IPS DF 4.7 (cell line): Measurements from ENCODE around the gene TGDS.
"Not testable (repeated sequence)": the region's sequence is repeated elsewhere in the genome, so short reads cannot be mapped to it uniquely, and the experiment has no call there.

Experiments used
- DNase-seq: peaks from one replicate; pipeline ENCODE4 v3.0.0-alpha.2; 2013; ENCODE audit warnings: low spot score; ENCODE audit errors: extremely low read depth

TGDS gene

DNA sequence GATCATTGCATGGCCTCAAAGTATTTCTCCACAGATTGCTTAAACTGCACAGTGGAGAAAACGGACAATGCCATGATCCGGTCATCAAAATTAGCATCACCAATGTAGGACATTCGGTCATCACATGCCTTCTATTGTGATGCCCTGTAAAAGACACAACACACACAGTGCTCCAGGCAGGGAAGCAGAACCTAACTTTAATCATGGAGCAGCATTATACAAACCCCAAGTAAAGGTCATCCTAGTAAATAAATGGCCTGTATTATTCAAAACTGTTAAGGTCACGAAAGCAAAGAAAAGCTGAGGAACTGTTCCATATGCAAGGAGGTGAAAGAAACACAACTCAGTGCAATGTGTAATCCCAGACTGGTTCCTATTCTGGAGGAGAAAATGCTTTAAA is 42.2 kb downstream of the TGDS start:
- no peak for DNase-seq

- no peak for DNase-seq
These were observed 43.9 kb downstream of the TGDS start for GRCh38 chr13:94552095-94552494.

DNA sequence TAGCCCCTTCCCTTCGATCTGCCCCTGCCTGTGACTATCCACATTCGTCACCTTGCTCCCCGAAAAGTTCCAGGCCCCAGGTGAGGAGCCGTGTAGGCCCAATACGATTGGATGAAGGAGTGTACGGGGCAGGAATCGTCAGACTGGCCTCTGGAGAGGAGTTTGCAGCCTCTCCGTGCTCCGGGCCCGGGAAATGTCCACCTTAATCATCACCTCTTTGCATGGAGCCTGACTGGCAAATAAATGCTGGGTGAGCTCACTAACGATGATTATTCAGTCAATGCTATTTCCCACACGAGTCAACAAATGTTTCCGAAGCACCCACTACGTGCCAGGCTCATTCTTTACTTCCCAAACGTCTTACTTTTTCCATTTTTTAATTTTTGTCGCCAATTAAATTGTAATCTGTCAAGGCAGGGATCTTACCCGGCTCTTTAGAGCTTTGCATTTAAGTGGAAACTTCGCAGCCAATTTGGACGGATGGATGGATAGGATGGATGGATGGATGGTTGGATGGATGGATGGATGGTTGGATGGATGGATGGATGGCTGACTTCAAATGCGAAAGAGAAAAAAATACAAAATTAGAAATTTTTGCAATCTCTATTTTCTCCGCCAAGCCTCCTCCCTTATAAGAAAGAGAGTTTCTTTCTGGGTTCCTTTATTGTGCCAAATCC is 45.8 kb downstream of the TGDS start:
- DNase-seq, result no peak

GRCh38 chr13:94549232-94550061 is 46.5 kb downstream of the TGDS start:
- no peak for DNase-seq

DNA sequence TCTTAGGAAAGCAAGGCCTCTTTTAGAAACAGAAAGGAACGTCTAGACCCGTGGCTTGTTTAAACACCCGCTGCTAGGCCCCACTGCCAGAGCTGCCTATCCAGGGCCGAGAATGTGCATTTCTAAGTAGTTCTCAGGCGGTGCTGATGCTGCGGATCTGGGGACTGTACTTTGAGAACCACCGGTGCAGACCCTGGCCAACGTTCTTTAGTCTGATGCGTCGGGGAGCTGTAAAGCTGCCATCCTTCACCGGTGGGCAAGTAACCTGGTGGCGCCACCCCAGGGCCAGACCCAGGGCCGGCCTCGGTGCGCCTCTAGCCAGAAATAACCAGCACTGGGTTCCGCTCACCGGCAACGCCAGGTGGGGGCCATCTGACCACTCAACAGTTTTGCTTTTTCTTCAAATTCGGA is 47.1 kb downstream of the TGDS start:
- no peak for DNase-seq

DNA sequence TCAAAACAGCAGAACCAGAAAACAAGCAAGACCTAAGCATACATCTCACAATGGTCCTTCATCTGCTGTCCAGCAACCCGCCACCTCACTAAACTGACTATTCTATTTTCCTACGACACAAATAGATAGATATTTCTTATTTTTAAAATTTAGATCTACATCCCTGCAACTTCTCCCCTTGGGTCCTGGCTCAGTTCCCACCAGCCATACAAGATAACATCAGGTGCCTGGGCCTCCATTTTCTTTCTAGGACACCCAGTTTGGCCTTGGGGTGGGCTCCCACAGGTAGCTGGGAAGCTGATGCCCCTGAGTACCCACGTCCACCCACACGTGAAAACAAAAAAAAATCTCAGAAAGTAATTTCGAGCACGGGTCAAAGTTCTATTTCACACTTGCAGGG is 47.6 kb downstream of the TGDS start:
- DNase-seq, result no peak

DNA sequence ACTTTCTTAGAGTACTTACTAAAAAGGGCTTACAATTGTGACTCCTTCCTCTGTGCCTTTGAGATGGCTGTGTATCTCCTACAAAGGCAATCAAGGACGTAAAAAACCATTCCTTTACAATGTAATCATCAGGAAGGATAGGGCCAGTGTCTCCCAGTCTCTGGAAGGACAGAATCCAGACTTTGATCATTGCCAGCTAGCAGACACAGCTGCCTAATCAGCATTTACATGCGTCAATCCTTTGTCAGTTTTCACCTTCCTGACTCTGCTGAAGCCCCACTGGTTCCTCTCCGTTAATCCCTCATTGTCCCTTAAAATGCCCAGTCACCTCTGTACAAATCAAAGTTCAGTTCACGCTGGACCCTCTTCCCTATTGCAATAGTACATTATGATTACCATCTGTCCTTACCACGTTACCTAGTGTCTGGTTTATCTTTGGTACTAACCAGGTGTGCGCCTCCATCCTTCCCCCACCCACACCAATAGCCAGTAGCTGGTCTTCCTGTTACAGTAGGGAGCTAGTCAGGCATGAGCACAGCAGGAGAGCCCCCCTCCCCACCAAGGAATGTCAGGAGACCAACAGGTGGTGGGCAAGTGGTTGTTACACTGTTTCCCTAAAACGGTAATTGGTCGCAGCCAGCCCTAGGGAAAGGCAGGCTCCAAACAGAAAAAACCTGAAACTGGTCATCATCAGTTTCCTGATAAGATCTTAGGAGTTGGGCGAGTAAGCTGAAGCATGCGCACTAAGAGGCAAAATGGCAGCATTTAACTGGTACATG is 49.7 kb downstream of the TGDS start:
- no peak for DNase-seq

DNA sequence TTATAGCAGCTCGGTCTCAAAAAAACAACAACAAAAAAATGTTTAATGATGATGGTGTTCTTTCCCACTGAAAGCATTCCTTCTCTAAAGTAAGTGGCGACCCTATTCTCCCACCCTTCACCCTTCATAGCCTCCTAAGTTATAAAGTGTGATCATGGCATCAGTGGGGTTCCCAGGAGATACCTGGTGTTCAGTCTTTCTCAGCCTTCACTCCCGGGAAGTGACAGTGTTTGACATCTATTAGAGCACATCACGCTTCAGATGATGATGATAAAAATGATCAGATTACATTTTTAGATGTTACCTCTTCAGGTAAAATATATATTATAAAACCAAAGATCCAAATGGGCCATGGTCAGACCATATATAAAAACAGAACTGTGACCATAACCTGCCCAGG is 51.0 kb downstream of the TGDS start:
- DNase-seq, result no peak

DNA sequence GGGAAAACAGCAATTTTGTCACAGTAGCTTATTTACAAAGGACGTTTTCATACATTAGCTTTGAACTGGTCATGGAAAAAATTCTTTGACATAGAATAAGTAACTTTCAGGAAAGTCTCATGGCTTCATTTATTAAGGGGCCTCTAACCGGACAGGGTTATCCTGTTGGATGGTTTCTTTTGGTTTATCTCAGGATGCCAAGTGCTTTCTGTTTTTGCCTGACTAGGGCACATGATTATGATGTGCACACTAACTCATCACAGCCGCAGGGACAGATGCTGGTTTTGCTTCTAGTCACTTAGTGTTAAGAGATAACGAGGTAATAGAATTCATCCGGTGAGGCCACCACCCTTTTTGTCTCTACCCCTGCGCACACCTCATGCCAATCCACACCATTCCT is 53.0 kb downstream of the TGDS start:
- no peak for DNase-seq

GRCh38 chr13:94537740-94538630 is 58.0 kb downstream of the TGDS start:
- DNase-seq, result no peak

DNA sequence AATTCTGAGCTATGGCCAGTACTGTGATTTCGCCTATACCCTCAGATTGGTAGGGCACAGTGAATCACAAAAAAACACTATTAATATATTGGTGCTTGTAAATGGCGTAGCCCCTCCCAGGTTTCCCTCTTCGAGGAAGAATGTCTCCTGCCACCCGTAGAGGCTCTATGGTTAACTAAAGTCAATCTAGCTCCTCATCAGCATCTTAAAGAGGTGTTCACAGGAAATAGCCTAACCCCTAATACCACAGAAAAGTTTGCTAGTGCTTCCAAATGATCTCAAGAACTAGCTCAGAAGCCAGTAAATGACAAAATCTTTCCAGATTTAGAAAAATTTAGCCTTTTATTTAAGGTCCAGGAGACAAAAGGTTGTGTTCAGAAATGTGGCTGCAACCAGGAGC is 60.2 kb downstream of the TGDS start:
- DNase-seq, result no peak

DNA sequence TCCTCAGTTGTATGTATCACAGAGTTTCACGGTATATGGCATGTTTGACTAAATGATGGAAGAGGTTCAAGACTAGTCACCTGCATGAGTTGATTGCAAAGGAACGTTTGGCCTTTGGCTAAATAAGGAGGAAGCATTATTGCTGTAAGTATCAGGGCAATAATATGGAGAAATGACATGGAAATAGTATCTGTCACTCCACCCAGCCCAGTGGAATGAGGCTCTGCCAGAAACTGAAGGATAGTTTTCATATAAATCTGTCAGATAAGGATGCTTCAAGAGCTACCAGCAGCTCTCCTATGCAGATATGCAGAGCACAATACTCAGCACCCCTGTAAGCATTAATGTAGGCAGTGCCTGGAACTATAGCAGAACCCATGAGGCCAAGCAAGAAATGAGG is 60.7 kb downstream of the TGDS start:
- DNase-seq, result no peak

DNA sequence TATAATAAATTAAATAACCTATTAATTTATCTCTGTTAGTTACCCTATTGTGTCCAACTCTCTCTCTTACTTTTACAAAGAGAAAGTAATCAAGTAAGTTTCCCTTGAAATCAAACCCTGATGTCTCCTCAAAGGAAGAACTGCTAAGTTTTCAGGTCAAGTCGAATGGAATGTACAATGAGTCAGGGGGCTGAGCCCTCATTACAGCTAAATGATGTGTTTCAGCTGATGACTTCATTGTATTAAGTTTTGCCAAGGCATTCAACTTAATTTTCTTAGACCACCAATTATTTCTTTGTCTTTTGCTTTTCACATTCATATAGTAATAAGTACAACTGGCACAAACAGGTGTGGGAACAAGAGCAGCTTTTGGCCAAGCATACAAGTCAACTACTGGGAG is 61.8 kb downstream of the TGDS start:
- no peak for DNase-seq

GRCh38 chr13:94532278-94532677 is 63.7 kb downstream of the TGDS start:
- not testable (repeated sequence) for DNase-seq

DNA sequence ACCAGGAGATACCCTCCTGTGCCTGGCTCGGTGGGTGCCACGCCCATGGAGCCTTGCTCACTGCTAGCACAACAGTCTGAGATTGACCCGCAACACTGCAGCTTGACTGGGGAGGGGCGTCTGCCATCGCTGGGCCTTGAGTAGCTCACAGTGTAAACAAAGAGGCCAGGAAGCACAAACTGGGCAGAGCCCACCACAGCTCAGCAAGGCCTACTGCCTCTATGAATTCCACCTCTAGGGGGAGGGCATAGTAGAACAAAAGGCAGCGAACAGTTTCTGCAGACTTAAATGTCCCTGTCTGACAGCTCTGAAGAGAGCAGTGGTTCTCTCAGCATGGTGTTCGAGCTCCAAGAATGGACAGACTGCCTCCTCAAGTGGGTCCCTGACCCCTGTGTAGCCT is 69.0 kb downstream of the TGDS start:
- DNase-seq, result not testable (repeated sequence)

GRCh38 chr13:94525781-94526180 is 70.2 kb downstream of the TGDS start:
- DNase-seq, result no peak

DNA sequence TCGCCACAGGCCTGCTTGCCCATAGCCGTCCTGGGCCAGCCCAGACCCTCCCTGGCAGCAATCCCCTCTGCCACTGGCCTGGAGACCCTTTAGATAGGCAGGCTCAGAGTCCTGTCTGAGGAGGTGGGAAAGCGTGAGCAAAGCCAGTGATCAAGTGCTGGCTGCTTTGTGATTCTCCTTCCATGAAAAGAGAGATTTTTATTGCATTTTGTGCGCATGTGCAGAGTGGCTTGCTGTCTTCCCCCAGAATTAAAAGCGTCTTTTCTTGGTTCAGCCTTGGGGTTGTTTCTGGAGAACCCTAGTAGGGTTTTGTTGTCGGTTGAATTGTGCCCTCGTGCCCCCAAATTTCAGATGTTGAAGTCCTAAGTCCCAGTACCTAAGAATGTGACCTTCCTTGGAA is 71.5 kb downstream of the TGDS start:
- no peak for DNase-seq
